A673 (cell line): ENCODE data around the gene ULK4. TPM values are rescaled to one million over a fixed set of nuclear protein-coding genes. Genes with fewer than 3 reads are reported as not detected.

Experiments
- BruUV-seq: library from RNA; stranded (reverse); fragments of 400-500 nt; replicated peaks from 2 replicates; lab custom pipeline; 2021; lab: Mats Ljungman, UMichigan
- CTCF ChIA-PET: fragments of 300-600 bp; sonication (Branson Sonifier 250); formaldehyde crosslinking; loops from one replicate; lab custom pipeline; 2022; ENCODE audit warnings: antibody characterized with exemption; lab: Charles Lee
- POLR2A ChIA-PET: fragments of 300-600 bp; sonication (Branson Sonifier 250); formaldehyde crosslinking; loops from one replicate; lab custom pipeline; 2022; ENCODE audit warnings: antibody characterized with exemption; ENCODE audit not compliant: low non-redundant PET; lab: Charles Lee
- DNase-seq: peaks from one replicate; pipeline ENCODE4 v3.0.0-alpha.2; 2015; ENCODE audit warnings: low spot score
- H3K27ac ChIP-seq: fragments of 200-600 bp; sonication (generic); 2 replicates; pipeline ENCODE4 v1.5.1; 2016; ENCODE audit warnings: mixed run types, low read depth, mild to moderate bottlenecking, mixed read lengths, antibody characterized with exemption, low read length; ENCODE audit not compliant: poor library complexity, severe bottlenecking
- H3K27me3 ChIP-seq: fragments of 200-600 bp; sonication (generic); replicated peaks from 2 replicates; pipeline ENCODE4 v1.6.1; 2017; ENCODE audit warnings: mixed run types, low read depth, mild to moderate bottlenecking, mixed read lengths, antibody characterized with exemption, low read length; ENCODE audit not compliant: insufficient read depth, poor library complexity
- H3K36me3 ChIP-seq: fragments of 200-600 bp; sonication (generic); 2 replicates; pipeline ENCODE4 v1.6.1; 2016; ENCODE audit warnings: mixed run types, mild to moderate bottlenecking, mixed read lengths, antibody characterized with exemption, low read length; ENCODE audit not compliant: insufficient read depth, poor library complexity, severe bottlenecking
- H3K4me1 ChIP-seq: fragments of 200-600 bp; sonication (generic); 2 replicates; pipeline ENCODE4 v1.6.1; 2017; ENCODE audit warnings: mixed run types, mild to moderate bottlenecking, mixed read lengths, antibody characterized with exemption, low read length; ENCODE audit not compliant: insufficient read depth, poor library complexity, severe bottlenecking
- H3K4me3 ChIP-seq: fragments of 200-600 bp; sonication (generic); 2 replicates; pipeline ENCODE4 v1.5.1; 2016; ENCODE audit warnings: low read depth, mixed run types, mild to moderate bottlenecking, mixed read lengths, low read length; ENCODE audit not compliant: poor library complexity, severe bottlenecking
- H3K9me3 ChIP-seq: fragments of 200-600 bp; sonication (generic); 2 replicates; pipeline ENCODE4 v1.6.1; 2016; ENCODE audit warnings: mixed run types, low read depth, mild to moderate bottlenecking, mixed read lengths, antibody characterized with exemption, low read length; ENCODE audit not compliant: poor library complexity, severe bottlenecking
- EZH2 ChIP-seq: fragments of 200-600 bp; sonication (generic); IDR thresholded peaks from 2 replicates; pipeline ENCODE4 v1.6.1; 2017; ENCODE audit warnings: borderline replicate concordance, low read depth, mild to moderate bottlenecking, mixed read lengths, antibody characterized with exemption, low read length; ENCODE audit not compliant: poor library complexity, severe bottlenecking
- intact Hi-C: fragments of 100-400 bp; cut with micrococcal nuclease; formaldehyde crosslinking; loops from one replicate; pipeline ENCODE4 v1.10.0; 2022; ENCODE audit not compliant: unreplicated experiment
- total RNA-seq: library from RNA; stranded (reverse); gene quantifications from 2 replicates; pipeline ENCODE4 v1.2.3, GENCODE V29; 2021
- TF ChIP-seq, protein P1 (sequence below): fragments of 300-800, 200-600 bp; sonication (generic); conservative IDR thresholded peaks from 2 replicates; pipeline ENCODE4 v1.5.1; 2017; ENCODE audit warnings: low read depth, mild to moderate bottlenecking, antibody characterized with exemption, low read length, moderate library complexity, mixed read lengths

ULK4 gene
- total RNA-seq, 1 experiment from 2014 or later = 7.4 TPM

DNA sequence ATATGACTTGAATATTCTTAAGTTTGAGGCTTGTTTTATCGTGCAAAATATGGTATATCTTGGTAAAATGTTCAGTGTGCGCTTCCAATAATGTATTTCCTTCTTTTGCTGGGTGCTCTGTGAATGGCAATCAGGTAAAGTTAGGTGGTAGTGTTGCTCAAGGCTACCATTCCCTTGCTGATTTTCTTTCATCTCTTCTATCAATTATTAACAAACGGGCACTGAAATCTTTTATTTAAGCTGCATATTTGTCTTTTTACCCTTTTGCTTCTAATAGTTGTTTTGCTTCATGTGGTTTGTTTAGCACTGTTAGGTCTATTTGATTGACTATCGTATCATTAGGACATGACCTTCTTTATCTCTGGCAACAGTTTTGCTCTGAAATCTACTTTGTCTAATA lies 520.3 kb downstream of the ULK4 start:
- ChIA-PET POLR2A (no interaction called here), CTCF (no interaction called here)
- DNase-seq = no peak
- TF ChIP-seq, protein P1, sequence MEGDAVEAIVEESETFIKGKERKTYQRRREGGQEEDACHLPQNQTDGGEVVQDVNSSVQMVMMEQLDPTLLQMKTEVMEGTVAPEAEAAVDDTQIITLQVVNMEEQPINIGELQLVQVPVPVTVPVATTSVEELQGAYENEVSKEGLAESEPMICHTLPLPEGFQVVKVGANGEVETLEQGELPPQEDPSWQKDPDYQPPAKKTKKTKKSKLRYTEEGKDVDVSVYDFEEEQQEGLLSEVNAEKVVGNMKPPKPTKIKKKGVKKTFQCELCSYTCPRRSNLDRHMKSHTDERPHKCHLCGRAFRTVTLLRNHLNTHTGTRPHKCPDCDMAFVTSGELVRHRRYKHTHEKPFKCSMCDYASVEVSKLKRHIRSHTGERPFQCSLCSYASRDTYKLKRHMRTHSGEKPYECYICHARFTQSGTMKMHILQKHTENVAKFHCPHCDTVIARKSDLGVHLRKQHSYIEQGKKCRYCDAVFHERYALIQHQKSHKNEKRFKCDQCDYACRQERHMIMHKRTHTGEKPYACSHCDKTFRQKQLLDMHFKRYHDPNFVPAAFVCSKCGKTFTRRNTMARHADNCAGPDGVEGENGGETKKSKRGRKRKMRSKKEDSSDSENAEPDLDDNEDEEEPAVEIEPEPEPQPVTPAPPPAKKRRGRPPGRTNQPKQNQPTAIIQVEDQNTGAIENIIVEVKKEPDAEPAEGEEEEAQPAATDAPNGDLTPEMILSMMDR = no peak
- no peak for TF ChIP-seq EZH2
- intact Hi-C loops = no loop called here
- no peaks in the 10 kb centered on the region for H3K27me3 ChIP-seq
- no peak overlapping the region for H3K4me3 ChIP-seq
- no peaks in the 10 kb centered on the region for H3K4me1 ChIP-seq
- no peak overlapping the region for H3K27ac ChIP-seq
- no TSS peak for BruUV-seq
- H3K36me3 ChIP-seq = no peaks in the 10 kb centered on the region
- H3K9me3 ChIP-seq = no peaks in the 10 kb centered on the region

DNA sequence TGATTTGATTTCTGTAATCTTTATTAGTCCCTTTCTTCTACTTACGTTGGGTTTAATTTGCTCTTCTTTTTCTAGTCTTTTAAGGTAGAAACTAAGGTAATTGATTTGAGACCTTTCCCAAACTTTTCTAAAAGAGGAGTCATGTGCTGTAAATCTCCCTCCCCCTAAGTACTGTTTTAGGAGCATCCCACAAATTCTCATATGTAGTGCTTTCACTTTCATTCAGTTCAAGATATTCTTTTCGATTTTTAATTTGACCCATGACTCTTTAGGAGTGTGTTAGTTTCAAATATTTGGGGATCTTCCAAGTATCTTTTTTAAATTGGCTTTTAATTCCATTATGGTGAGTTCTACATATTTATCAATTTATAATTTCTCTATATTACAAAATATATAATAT lies 520.8 kb downstream of the ULK4 start:
- ChIA-PET POLR2A (no interaction called here), CTCF (no interaction called here)
- Histone ChIP-seq H3K4me3 (no peak overlapping the region), H3K4me1 (no peaks in the 10 kb centered on the region), H3K27ac (no peak overlapping the region), H3K36me3 (no peaks in the 10 kb centered on the region), H3K9me3 (no peaks in the 10 kb centered on the region), H3K27me3 (no peaks in the 10 kb centered on the region)
- DNase-seq = no peak
- intact Hi-C loops = no loop called here
- no peak for TF ChIP-seq EZH2
- TF ChIP-seq, protein P1 = no peak
- no TSS peak for BruUV-seq

DNA sequence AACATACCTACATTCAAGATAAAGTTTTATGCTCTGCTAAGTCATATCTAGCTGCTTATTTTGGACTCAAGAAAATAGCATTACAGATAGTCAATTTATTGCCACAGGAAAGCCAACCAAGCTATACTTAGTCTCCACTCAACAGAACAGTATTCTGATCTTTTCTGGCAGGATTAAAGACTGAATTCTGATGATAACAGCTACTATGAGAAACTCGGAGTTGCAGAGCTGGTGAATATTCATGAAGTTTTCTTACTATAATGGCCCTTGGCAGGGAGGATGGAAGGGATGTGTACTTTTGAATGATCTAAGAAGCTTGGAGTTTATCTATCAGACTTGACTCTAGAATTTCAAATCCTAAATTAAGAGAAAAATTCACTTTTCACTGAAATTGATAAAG lies 524.9 kb downstream of the ULK4 start:
- Histone ChIP-seq H3K27ac (no peak overlapping the region), H3K36me3 (no peaks in the 10 kb centered on the region), H3K4me1 (no peaks in the 10 kb centered on the region), H3K27me3 (no peaks in the 10 kb centered on the region), H3K4me3 (no peak overlapping the region), H3K9me3 (no peaks in the 10 kb centered on the region)
- ChIA-PET CTCF (no interaction called here), POLR2A (no interaction called here)
- TF ChIP-seq EZH2 = no peak
- TF ChIP-seq, protein P1 = no peak
- intact Hi-C loops = no loop called here
- DNase-seq = peak; percentile 1
- no TSS peak for BruUV-seq
